ENCODE results near the gene INTS12. TPM values are rescaled to one million over a fixed set of nuclear protein-coding genes. Genes with fewer than 3 reads are reported as not detected.
A peak's percentile ranks its signal among the peaks of the same experiment; 100 is the strongest.

INTS12 gene
- total RNA-seq, 1 donor from 2014 or later: 11.5 TPM

DNA sequence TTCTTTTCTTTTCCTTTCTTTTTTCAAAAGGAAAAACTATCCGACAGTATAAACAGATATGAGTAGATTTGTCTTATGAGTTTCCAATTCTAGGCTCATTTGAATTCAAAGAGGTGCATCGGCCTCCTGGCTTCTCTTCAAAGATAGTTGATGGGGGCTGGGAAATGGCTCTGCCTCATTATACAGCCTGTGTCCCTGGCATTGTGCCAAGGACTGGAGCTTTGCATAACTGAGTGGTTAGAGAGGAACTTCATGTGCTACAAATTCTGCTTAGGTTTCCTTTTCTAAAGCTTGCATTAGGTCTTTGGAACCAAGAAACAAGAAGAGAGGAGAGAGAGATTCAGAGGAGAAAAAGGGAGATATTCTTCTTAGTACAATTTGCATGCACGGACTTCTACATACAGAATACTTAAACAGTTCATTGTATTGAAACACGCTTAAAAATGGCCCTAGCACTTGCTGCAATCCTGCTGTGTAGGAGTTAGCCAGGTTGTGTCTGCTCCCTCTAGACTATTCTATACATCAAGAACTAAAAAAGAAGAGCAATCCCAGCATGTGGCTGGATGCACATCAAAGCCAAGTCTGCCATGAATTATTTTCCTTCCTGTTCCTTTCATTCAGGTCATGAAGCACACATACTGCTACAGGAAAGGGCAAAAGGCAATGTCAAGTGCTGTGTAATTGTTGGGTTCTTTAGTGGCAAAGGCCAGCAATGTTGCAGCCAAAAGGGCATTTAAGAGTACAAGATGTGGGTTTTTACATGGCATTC is 70.9 kb downstream of the INTS12 start:
- TF ChIP-seq, protein P1, sequence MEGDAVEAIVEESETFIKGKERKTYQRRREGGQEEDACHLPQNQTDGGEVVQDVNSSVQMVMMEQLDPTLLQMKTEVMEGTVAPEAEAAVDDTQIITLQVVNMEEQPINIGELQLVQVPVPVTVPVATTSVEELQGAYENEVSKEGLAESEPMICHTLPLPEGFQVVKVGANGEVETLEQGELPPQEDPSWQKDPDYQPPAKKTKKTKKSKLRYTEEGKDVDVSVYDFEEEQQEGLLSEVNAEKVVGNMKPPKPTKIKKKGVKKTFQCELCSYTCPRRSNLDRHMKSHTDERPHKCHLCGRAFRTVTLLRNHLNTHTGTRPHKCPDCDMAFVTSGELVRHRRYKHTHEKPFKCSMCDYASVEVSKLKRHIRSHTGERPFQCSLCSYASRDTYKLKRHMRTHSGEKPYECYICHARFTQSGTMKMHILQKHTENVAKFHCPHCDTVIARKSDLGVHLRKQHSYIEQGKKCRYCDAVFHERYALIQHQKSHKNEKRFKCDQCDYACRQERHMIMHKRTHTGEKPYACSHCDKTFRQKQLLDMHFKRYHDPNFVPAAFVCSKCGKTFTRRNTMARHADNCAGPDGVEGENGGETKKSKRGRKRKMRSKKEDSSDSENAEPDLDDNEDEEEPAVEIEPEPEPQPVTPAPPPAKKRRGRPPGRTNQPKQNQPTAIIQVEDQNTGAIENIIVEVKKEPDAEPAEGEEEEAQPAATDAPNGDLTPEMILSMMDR (IDR thresholded peaks at IDR 0.05): no peak
- Histone ChIP-seq H3K36me3 (no peaks in the 10 kb centered on the region), H3K9me3 (no peaks in the 10 kb centered on the region), H3K4me1 (no peaks in the 10 kb centered on the region), H3K27ac (no peak overlapping the region), H3K4me3 (no peak overlapping the region), H3K27me3 (no peaks in the 10 kb centered on the region)
- intact Hi-C loops (cut with DNase I): no loop called here
- DNase-seq (ENCODE audit: low spot score in 2 of 2): peak in 1 of 2 donors; percentile 83

DNA sequence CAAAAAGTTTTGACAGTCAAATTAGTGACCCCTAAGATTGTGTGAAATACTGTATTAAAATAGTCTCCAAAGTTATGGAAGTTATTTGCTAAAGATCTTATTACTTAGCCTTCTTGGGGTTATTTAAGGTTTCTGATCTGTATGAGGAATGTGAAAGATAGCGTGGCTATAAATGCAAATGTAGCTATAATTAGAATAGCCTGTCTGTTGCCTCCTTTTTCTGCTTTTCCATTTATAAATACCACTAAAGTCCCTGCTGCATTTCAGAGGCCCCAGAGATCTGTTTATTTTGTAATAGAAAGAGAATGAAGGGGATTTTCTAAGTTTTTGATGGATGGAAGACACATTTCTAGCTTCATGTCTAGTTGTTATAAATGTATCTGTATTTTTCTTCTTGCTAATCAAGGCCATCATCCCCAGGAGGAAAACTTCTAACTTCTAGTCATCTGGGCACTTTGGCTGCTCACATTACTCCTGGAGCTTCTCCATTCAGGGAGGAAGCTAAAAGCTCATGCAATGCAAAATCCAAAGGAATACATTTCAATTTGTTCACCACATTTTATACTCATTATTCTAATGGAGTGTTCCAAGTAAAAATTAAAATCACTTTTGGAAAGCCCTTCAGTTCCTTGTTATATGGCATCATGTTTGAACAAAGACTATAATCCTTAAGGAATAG is 73.9 kb downstream of the INTS12 start:
- H3K36me3 ChIP-seq: no peaks in the 10 kb centered on the region
- H3K27ac ChIP-seq: no peak overlapping the region
- H3K27me3 ChIP-seq: no peaks in the 10 kb centered on the region
- no peaks in the 10 kb centered on the region for H3K4me1 ChIP-seq
- DNase-seq (ENCODE audit: low spot score in 2 of 2): no peak
- TF ChIP-seq, protein P1 (IDR thresholded peaks at IDR 0.05): no peak
- H3K4me3 ChIP-seq: no peak overlapping the region
- intact Hi-C loops (cut with DNase I): no loop called here
- no peaks in the 10 kb centered on the region for H3K9me3 ChIP-seq

DNA sequence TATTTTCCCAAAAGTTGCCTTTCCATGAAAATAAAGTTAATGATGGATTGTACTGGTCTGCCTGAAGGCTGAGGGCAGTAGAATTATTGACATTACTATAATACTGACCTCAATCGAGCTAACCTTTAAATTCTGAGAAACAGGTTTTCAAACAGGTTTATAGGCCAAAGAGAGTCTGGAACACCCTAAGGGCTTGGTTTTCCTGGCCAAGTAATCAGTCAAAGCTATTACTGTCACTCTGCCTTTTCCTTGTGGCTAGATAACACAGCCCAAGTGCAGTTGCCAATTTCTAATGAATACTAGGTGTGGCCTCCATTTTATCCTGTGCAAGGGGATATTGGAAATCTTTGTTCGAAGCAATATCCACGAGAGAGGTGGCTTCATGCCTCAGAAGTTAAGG is 75.2 kb downstream of the INTS12 start:
- Histone ChIP-seq H3K4me1 (no peaks in the 10 kb centered on the region), H3K9me3 (no peaks in the 10 kb centered on the region), H3K36me3 (no peaks in the 10 kb centered on the region), H3K4me3 (no peak overlapping the region), H3K27ac (no peak overlapping the region), H3K27me3 (no peaks in the 10 kb centered on the region)
- TF ChIP-seq, protein P1 (IDR thresholded peaks at IDR 0.05): no peak
- intact Hi-C loops (cut with DNase I): no loop called here
- DNase-seq (ENCODE audit: low spot score in 2 of 2): no peak

Other genes starting within 250 kb of the INTS12 start
- gene PPA2, start 234.6 kb downstream of the INTS12 start, total RNA-seq: 49.3 TPM
- not detected for gene ARHGEF38, start 156.1 kb downstream of the INTS12 start, total RNA-seq
- 4.4 TPM for gene GSTCD, start 95 bp upstream of the INTS12 start, total RNA-seq
- 43.1 TPM for gene NPNT, start 186.8 kb upstream of the INTS12 start, total RNA-seq